ENCODE measurements around the gene SEMA3A. TPM values are rescaled to one million over a fixed set of nuclear protein-coding genes. Genes with fewer than 3 reads are reported as not detected.
"Not testable (repeated sequence)": the region's sequence is repeated elsewhere in the genome, so short reads cannot be mapped to it uniquely, and the experiment has no call there.

The SEMA3A gene
- total RNA-seq, 2 donors from 2014 or later, result not detected

DNA sequence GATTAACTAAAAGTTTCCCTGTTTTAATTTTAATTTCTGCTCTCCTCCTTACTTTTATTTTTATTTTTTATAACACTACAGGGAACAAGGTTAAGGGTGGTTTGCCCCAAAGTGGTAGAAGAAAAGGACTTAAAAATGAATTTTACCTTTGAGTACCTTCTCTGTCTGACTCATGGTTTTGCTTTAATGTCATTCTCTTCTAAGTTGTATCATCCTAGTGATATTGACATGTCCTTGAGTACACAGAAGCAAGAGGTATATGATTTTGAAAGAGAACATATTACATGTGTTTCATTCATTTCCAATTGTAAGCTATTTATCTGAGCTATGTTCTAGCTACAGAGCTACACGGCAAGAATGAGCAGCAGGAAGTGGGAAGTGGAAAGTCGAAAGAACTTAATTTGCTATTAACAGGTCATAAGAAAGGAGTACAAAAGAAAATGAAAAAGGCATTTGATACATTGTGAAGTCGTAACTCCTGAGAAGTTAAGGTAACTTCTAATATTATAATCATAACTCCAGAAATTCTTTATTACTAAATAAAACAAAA is 112.5 kb downstream of the SEMA3A start:
- DNase-seq, result no peak
- Mint-ChIP-seq H3K4me3 (no peak overlapping the region), H3K4me1 (no peaks in the 10 kb centered on the region), H3K27me3 (no peaks in the 10 kb centered on the region), H3K36me3 (ENCODE audit: low read depth) (no peaks in the 10 kb centered on the region), H3K27ac (no peak overlapping the region)
- ATAC-seq, result no peak
- H3K9me3 ChIP-seq (ENCODE audit: control insufficient read depth, low read length, poor library complexity, severe bottlenecking), result no peaks in the 10 kb centered on the region

DNA sequence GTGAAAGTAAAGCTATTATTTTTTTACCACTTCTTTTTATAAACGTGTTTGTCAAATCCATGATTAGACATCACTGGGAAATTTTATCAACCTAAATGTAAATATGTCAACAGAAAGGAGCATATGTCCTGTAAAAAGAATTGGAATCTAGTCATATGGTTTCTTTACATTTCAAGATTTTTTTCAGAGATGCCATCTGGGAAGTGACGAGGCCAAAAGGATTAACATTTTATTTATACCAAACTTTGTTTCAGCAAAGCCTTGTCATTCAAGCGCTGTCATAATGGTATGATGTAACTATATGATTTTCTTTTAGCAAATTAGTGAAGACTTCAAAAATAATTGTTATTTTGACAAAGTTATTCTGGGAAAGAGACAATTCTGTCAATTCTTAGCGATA is 117.3 kb downstream of the SEMA3A start:
- no peak overlapping the region for H3K27ac Mint-ChIP-seq
- H3K4me1 Mint-ChIP-seq, result no peaks in the 10 kb centered on the region
- DNase-seq (no peak), ATAC-seq (no peak)
- H3K27me3 Mint-ChIP-seq, result no peaks in the 10 kb centered on the region
- H3K36me3 Mint-ChIP-seq (ENCODE audit: low read depth), result no peaks in the 10 kb centered on the region
- H3K9me3 ChIP-seq (ENCODE audit: control insufficient read depth, low read length, poor library complexity, severe bottlenecking), result no peaks in the 10 kb centered on the region
- H3K4me3 Mint-ChIP-seq, result no peak overlapping the region

DNA sequence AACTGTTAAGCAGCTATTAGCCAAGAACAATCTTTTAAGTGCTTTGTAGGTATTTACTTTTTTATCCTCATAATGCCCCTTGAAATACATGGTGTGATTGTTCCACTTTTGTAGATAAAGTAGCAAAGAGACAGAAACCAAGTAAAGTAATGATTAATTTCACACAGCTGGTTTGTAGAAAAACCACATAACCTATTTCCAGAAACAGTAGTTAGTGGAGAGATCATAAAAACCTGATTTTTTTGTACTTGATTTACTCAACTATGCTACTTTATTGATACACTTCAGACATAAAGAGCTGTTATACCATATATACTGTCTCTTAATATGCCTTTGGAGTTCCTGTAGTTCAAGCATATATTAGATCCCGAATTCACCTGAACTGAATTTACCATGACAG is 118.4 kb downstream of the SEMA3A start:
- no peak for ATAC-seq

DNA sequence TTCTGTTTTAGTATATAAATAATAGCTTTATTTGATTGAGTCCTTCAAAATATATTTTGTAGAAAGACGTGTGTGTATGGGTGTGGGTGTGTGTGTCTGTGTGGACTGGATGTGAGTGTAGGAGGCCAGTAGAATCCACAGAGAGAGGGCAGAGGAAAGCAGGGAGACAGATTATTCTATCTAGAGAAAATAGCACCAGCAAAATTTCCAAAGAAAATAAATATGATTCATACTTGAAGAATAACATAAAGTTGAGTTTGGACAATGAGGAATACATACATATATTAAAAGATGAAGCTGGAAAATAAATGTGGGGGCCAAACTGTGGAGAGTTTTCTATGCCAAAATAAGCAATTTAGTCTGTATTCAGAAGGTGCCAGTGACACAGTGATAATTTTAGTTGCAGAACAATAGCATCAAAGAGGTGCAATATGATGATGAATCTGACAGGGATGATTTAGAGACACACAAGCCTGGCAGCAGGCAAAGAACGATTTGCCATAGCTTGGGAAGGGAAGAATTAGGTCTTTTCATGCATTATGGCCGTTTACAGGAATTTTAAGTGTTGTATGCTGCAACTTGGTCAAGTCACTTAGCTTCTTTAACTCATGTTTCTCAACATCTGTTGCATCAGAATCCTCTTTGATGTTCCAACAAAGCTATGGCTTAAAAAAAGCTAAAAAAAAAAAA is 121.3 kb downstream of the SEMA3A start:
- DNase-seq, result no peak
- H3K27me3 Mint-ChIP-seq, result no peaks in the 10 kb centered on the region
- no peaks in the 10 kb centered on the region for H3K36me3 Mint-ChIP-seq (ENCODE audit: low read depth)
- no peak overlapping the region for H3K4me3 Mint-ChIP-seq
- no peaks in the 10 kb centered on the region for H3K4me1 Mint-ChIP-seq
- no peak for ATAC-seq
- no peaks in the 10 kb centered on the region for H3K9me3 ChIP-seq (ENCODE audit: control insufficient read depth, low read length, poor library complexity, severe bottlenecking)
- H3K27ac Mint-ChIP-seq, result no peak overlapping the region

More for the DNA sequence above, 118.4 kb downstream of the SEMA3A start:
- H3K4me1 Mint-ChIP-seq, result no peaks in the 10 kb centered on the region
- H3K27me3 Mint-ChIP-seq, result no peaks in the 10 kb centered on the region
- no peaks in the 10 kb centered on the region for H3K9me3 ChIP-seq (ENCODE audit: control insufficient read depth, low read length, poor library complexity, severe bottlenecking)
- no peak overlapping the region for H3K27ac Mint-ChIP-seq
- no peak for DNase-seq
- no peak overlapping the region for H3K4me3 Mint-ChIP-seq
- H3K36me3 Mint-ChIP-seq (ENCODE audit: low read depth), result no peaks in the 10 kb centered on the region

DNA sequence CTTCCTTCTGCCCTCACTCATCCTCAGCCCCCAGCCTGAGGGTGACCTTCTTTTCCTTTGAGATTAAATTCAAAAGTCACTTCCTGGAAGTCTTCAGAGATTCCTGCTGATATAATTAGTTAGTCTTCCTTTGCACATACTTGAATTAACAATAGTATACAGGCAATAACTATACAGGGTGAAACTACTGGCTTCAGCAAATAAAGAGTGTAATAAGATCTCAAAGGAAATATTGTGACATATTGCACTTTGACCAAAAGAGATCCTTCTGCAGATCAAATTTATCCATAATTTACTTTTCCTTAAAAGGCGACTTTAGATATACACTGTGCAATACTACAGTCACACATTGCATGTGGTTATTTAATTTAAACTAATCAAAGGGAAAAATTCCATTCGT is 123.8 kb downstream of the SEMA3A start:
- DNase-seq (no peak), ATAC-seq (no peak)
- Mint-ChIP-seq H3K27me3 (no peaks in the 10 kb centered on the region), H3K27ac (no peak overlapping the region), H3K4me1 (no peaks in the 10 kb centered on the region), H3K4me3 (no peak overlapping the region), H3K36me3 (ENCODE audit: low read depth) (no peaks in the 10 kb centered on the region)
- H3K9me3 ChIP-seq (ENCODE audit: control insufficient read depth, low read length, poor library complexity, severe bottlenecking), result no peaks in the 10 kb centered on the region

DNA sequence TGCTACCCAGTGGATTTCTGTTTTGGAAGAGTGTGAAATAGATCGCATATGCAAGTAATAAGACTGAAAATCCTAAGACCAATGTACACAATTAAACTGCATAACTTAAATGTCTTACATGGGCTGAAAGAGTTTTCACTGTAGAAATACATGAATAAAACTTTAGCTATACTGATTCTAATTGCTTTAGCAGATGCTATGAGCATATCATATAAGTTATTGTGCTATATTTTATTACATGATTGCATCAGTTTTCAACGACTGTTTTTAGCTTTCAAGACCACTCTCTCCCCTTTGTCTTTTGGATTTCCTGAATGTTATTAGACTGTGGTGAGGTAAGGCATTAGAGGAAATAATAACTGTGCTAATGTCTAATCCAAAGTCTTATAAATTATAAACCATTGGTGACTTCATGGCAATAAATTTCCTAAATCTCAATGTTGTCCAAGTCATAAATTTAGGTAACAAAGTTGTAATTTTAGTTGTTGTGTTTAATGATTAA is 124.5 kb downstream of the SEMA3A start:
- Mint-ChIP-seq H3K27ac (no peak overlapping the region), H3K36me3 (ENCODE audit: low read depth) (no peaks in the 10 kb centered on the region), H3K4me1 (no peaks in the 10 kb centered on the region), H3K4me3 (no peak overlapping the region), H3K27me3 (no peaks in the 10 kb centered on the region)
- ATAC-seq (no peak), DNase-seq (no peak)
- H3K9me3 ChIP-seq (ENCODE audit: control insufficient read depth, low read length, poor library complexity, severe bottlenecking), result no peaks in the 10 kb centered on the region

DNA sequence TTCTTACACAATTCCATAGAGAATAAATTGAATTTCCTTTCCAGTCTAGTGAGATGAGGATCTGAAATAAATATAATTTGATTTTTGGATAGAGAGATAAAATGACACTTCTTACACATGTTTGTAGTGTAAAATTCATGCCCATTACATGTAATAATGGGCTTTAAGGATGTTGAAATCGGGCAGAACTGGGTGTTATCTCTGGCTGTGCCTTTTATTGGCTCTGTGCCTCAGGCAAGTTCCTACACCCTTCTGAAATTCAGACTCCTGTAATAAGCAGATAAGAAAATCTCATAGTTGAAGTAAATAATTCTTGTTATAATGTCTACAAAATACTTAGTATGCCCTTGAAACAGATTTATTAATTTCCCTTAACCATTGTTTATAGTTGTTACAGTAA is 125.6 kb downstream of the SEMA3A start:
- no peak overlapping the region for H3K4me3 Mint-ChIP-seq
- no peaks in the 10 kb centered on the region for H3K9me3 ChIP-seq (ENCODE audit: control insufficient read depth, low read length, poor library complexity, severe bottlenecking)
- ATAC-seq (no peak), DNase-seq (no peak)
- no peak overlapping the region for H3K27ac Mint-ChIP-seq
- H3K27me3 Mint-ChIP-seq, result no peaks in the 10 kb centered on the region
- H3K4me1 Mint-ChIP-seq, result no peaks in the 10 kb centered on the region
- H3K36me3 Mint-ChIP-seq (ENCODE audit: low read depth), result no peaks in the 10 kb centered on the region

DNA sequence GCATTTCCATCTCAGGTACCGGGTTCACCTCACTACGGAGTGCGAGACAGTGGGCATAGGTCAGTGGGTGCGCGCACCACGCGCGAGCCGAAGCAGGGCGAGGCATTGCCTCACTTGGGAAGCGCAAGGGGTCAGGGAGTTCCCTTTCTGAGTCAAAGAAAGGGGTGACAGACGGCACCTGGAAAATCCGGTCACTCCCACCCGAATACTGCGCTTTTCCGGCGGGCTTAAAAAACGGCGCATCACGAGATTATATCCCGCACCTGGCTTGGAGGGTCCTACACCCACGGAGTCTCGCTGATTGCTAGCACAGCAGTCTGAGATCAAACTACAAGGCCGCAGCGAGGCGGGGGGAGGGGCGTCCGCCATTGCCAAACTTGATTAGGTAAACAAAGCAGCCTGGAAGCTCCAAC is 132.1 kb downstream of the SEMA3A start:
- H3K27me3 Mint-ChIP-seq; ATAC-seq; H3K4me3 Mint-ChIP-seq; H3K27ac Mint-ChIP-seq; DNase-seq; H3K4me1 Mint-ChIP-seq; H3K36me3 Mint-ChIP-seq (ENCODE audit: low read depth); H3K9me3 ChIP-seq (ENCODE audit: control insufficient read depth, low read length, poor library complexity, severe bottlenecking): not testable (repeated sequence)

DNA sequence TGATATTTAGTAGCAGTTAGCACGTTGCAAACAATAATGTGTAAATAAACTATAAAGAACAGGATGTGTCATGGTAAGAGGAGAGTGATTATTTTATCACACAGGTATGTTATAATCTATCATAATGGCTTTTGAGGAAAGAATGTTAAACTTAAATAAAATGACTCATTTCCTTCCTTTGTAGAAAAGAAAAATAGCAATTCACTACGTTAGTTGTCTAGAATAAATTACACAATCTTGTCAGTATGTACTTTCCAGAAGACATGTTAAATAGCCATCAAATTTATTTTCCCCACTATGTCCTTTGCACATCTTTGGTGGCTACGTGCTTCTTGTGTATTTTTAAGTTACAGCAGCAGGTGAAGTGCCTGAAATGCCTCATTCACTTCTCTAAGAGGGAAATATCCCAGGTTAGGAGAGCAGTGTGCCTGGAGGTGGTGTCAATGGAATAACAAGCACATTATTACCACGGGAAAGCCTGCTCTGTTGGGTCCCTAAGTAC is 133.8 kb downstream of the SEMA3A start:
- H3K27me3 Mint-ChIP-seq, result no peaks in the 10 kb centered on the region
- ATAC-seq (no peak), DNase-seq (no peak)
- H3K9me3 ChIP-seq (ENCODE audit: control insufficient read depth, low read length, poor library complexity, severe bottlenecking), result no peaks in the 10 kb centered on the region
- H3K4me3 Mint-ChIP-seq, result no peak overlapping the region
- no peaks in the 10 kb centered on the region for H3K36me3 Mint-ChIP-seq (ENCODE audit: low read depth)
- no peak overlapping the region for H3K27ac Mint-ChIP-seq
- no peaks in the 10 kb centered on the region for H3K4me1 Mint-ChIP-seq

DNA sequence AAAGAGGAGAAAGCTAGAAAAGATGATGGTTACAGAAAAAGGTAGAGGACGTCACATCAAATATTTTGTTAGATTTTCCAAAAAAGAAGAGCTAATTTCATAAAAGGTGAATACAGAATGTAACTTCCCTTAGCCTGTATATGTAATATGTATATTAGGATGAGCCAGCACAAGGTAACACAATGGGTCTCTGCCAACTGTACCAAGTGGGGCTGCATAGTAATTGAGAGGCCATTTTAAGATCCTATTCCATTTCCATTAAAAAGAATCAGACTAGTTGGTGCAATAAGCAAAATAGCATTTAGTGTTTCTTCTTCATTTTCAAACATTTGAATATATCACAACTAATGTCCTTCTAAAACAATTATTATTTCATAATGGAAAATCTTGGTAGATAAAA is 134.6 kb downstream of the SEMA3A start:
- Mint-ChIP-seq H3K36me3 (ENCODE audit: low read depth) (no peaks in the 10 kb centered on the region), H3K27me3 (no peaks in the 10 kb centered on the region), H3K4me3 (no peak overlapping the region), H3K4me1 (no peaks in the 10 kb centered on the region), H3K27ac (no peak overlapping the region)
- no peaks in the 10 kb centered on the region for H3K9me3 ChIP-seq (ENCODE audit: control insufficient read depth, low read length, poor library complexity, severe bottlenecking)
- ATAC-seq (no peak), DNase-seq (no peak)

DNA sequence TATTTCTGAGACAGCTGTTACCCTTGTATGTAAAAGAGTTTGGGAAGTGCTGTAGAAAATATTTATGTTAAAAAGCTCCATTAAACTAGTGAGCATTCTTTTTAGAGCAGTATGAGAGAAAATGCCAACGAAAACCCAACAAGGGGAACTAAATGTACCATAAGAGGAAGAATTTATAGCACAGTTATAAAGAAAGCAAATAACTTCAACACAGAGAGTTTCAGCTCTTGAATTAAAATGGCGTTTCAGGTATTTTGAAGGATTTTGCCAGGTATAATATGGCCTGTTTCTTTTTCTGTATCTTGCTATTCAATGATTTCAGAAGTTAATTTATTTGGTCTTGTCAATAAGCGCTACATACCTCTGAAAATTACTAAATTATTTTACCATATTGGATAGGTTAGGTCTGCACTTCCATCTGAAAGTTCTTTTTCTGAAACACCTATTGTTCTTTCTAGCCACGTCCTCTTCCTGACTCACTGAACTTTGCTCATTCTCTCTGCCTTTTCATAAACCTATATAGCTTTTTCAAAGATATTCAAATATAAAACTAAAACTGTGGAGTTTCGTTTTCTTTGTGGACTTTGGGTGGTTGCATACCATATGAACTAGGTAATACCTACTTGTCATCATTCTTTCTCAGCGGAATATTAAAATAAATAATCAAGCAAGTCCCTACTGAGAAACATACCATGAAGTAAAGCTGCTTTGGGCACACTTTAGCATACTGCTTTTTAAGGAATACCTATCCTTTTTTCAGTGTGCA is 136.1 kb downstream of the SEMA3A start:
- no peak overlapping the region for H3K4me3 Mint-ChIP-seq
- H3K4me1 Mint-ChIP-seq, result no peaks in the 10 kb centered on the region
- H3K27ac Mint-ChIP-seq, result no peak overlapping the region
- no peaks in the 10 kb centered on the region for H3K9me3 ChIP-seq (ENCODE audit: control insufficient read depth, low read length, poor library complexity, severe bottlenecking)
- H3K36me3 Mint-ChIP-seq (ENCODE audit: low read depth), result no peaks in the 10 kb centered on the region
- DNase-seq (no peak), ATAC-seq (no peak)
- H3K27me3 Mint-ChIP-seq, result no peaks in the 10 kb centered on the region

DNA sequence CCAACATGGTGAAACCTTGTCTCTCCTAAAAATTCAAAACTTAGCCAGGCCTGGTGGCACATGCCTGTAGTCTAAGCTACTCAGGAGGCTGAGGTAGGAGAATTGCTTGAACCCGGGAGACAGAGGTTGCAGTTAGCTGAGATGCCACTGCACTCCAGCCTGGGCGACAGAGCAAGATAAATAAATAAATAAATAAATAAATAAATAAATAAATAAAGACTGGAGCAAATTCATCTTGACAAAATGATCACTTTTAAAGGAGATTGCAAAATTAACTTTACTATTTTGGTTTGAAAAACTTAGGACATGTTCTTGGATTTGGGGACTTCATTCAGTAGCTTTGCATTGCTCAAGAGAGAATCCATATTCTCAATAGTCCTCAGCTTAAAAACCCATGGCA is 137.0 kb downstream of the SEMA3A start:
- no peaks in the 10 kb centered on the region for H3K27me3 Mint-ChIP-seq
- no peaks in the 10 kb centered on the region for H3K9me3 ChIP-seq (ENCODE audit: control insufficient read depth, low read length, poor library complexity, severe bottlenecking)
- H3K36me3 Mint-ChIP-seq (ENCODE audit: low read depth), result no peaks in the 10 kb centered on the region
- DNase-seq (no peak), ATAC-seq (no peak)
- H3K4me3 Mint-ChIP-seq, result no peak overlapping the region
- H3K27ac Mint-ChIP-seq, result no peak overlapping the region
- H3K4me1 Mint-ChIP-seq, result no peaks in the 10 kb centered on the region

DNA sequence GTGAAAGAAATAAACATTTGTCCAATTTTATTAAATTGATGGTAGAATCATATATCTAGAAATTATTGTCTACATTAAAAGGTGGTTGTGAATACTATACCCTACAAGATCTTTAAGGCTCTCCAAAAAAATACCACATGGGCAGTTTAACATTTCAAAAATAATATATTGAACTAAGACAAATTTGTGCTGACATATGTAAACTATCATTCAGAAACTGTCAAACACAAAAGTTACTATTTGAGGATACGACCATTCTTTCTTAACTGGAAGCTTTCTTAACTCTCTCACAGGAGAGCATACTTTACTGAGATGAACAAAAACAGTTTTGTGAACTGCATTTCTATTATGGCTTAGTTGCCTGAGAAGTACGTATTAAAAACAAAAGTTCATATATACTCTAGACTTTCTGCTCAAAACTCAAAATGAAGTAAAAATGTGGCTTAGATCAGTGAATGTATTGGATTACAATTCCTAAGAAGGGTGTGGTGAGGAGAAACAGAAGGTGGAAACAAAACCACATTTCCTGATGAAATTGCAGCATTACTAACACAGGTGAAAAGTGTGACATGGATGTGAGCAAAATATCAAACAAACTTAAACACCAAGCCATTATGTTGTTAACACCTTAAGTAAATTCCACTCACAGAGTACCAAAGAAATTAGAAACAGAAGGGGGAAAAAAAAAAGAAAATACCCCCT is 138.5 kb downstream of the SEMA3A start:
- H3K9me3 ChIP-seq (ENCODE audit: control insufficient read depth, low read length, poor library complexity, severe bottlenecking), result no peaks in the 10 kb centered on the region
- Mint-ChIP-seq H3K4me3 (no peak overlapping the region), H3K4me1 (no peaks in the 10 kb centered on the region), H3K36me3 (ENCODE audit: low read depth) (no peaks in the 10 kb centered on the region), H3K27me3 (no peaks in the 10 kb centered on the region), H3K27ac (no peak overlapping the region)
- DNase-seq (no peak), ATAC-seq (no peak)

All from T-helper 17 cell (primary cell).